IPS-15b (cell line): Measurements from ENCODE around the gene FAM131A.

Experiments used
- H3K27me3 ChIP-seq: one replicate; pipeline ENCODE4 v1.6.1; 2013; ENCODE audit warnings: low read length; ENCODE audit not compliant: control insufficient read depth, insufficient read depth
- H3K36me3 ChIP-seq: one replicate; pipeline ENCODE4 v1.6.1; 2013; ENCODE audit warnings: low read length; ENCODE audit not compliant: control insufficient read depth, insufficient read depth
- H3K4me1 ChIP-seq: one replicate; pipeline ENCODE4 v1.6.1; 2013; ENCODE audit warnings: mild to moderate bottlenecking, low read length; ENCODE audit not compliant: control insufficient read depth, insufficient read depth
- H3K4me3 ChIP-seq: one replicate; pipeline ENCODE4 v1.5.1; 2013; ENCODE audit warnings: low read depth, low read length
- H3K9ac ChIP-seq: one replicate; pipeline ENCODE4 v1.6.1; 2013; ENCODE audit warnings: low read depth, mild to moderate bottlenecking, low read length
- H3K9me3 ChIP-seq: one replicate; pipeline ENCODE4 v1.6.1; 2013; ENCODE audit warnings: mild to moderate bottlenecking, low read length; ENCODE audit not compliant: control insufficient read depth, insufficient read depth

The FAM131A gene

DNA sequence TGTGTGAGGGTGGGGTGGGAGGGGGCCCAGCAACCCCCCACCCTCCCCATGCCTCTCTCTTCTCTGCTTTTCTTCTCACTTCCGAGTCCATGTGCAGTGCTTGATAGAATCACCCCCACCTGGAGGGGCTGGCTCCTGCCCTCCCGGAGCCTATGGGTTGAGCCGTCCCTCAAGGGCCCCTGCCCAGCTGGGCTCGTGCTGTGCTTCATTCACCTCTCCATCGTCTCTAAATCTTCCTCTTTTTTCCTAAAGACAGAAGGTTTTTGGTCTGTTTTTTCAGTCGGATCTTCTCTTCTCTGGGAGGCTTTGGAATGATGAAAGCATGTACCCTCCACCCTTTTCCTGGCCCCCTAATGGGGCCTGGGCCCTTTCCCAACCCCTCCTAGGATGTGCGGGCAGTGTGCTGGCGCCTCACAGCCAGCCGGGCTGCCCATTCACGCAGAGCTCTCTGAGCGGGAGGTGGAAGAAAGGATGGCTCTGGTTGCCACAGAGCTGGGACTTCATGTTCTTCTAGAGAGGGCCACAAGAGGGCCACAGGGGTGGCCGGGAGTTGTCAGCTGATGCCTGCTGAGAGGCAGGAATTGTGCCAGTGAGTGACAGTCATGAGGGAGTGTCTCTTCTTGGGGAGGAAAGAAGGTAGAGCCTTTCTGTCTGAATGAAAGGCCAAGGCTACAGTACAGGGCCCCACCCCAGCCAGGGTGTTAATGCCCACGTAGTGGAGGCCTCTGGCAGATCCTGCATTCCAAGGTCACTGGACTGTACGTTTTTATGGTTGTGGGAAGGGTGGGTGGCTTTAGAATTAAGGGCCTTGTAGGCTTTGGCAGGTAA lies 8.1 kb downstream of the FAM131A start:
- Histone ChIP-seq H3K9ac (no peak overlapping the region), H3K27me3 (no peaks in the 10 kb centered on the region), H3K9me3 (no peaks in the 10 kb centered on the region), H3K4me1 (peaks cover 2% of the 10 kb centered on the region), H3K36me3 (peaks cover 12% of the 10 kb centered on the region), H3K4me3 (no peak overlapping the region)

DNA sequence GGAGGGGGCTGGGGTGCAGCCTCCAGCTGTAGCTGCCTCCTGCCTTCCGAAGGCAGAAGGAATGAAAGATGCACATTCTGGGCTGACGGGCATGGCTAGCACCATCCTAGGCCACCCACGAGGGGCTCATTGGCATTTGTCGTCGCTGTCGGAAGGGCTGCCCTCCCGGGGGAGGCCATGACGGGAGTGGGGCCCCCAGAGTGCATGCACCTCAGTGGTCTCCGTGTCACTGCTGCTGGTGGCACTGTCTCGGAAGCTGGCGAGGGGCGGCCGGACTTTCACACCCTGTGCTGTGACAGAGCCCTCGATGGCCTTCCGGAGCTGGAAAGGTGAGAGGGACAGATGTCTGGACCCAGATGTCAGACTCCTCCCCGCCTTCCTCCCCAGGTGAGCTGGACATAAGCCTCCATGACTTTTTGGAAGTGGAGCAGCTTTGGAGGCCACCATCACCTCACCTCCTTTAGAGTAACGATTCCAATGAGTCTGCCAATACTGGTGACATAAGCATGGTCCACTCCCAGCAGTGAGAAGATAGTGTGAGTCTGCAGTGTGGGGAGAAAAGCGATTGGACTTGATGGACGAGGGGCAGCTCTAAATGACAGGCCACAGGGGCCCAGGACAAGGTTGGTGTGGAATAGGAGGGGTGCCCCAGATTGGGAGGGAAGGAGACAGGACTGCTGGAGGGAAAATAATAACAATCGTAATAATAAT lies 9.2 kb downstream of the FAM131A start:
- no peaks in the 10 kb centered on the region for H3K27me3 ChIP-seq
- no peak overlapping the region for H3K9ac ChIP-seq
- H3K4me3 ChIP-seq: no peak overlapping the region
- no peaks in the 10 kb centered on the region for H3K9me3 ChIP-seq
- peaks cover 2% of the 10 kb centered on the region for H3K4me1 ChIP-seq
- peaks cover 8% of the 10 kb centered on the region for H3K36me3 ChIP-seq

DNA sequence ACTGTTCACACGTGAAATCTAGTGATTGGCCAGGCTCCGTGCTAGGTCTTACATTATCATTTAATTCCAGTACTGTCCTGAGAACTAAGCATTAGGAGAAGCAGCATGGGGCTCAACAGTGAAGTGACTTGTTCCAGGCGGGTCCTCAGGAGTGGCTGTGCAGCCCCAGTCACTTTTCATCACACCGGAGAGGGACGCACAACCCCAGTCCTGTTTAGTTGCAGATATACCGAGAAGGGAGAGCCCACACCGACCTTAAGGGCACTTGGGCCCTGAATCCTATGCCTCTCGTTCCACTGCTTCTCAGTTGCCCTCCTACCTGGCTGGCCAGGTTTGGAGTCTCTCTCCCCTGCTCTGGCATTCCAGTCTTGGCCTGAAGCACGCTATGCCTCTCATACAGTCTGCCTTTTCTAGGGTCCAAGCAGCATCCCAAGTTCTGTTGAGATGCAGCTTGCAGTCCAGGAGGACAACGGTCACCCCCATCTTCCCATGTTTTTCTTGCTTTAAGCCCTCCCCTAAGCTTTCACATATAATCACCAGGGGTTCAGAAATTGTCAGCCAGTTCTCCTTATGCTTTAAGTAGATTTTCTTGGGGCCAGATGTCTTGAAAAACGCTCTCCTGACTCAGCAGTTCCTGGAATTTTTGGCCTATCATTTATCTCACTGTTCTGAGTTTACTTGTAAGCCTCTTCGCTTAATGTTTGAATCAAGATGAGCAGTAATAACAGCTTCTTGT lies 10.1 kb downstream of the FAM131A start:
- Histone ChIP-seq H3K4me1 (peaks cover 2% of the 10 kb centered on the region), H3K27me3 (no peaks in the 10 kb centered on the region), H3K36me3 (peaks cover 11% of the 10 kb centered on the region), H3K9ac (no peak overlapping the region), H3K9me3 (no peaks in the 10 kb centered on the region), H3K4me3 (no peak overlapping the region)

DNA sequence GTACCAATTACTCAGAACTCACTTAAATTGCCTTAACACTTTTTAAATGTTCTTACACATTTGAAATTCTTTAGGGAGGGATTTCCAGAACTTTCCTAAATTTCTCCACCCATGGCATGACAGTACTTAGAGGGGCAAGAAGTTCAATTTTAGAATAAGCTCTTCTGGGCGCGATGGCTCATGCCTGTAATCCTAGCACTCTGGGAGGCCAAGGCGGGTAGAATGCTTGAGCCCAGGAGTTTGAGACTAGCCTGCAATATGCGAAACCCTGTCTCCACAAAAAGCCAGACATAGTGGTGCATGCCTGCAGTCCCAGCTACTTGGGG lies 10.6 kb downstream of the FAM131A start:
- Histone ChIP-seq H3K4me1 (peaks cover 2% of the 10 kb centered on the region), H3K9ac (no peak overlapping the region), H3K4me3 (no peak overlapping the region), H3K27me3 (no peaks in the 10 kb centered on the region), H3K36me3 (peaks cover 11% of the 10 kb centered on the region), H3K9me3 (no peaks in the 10 kb centered on the region)

DNA sequence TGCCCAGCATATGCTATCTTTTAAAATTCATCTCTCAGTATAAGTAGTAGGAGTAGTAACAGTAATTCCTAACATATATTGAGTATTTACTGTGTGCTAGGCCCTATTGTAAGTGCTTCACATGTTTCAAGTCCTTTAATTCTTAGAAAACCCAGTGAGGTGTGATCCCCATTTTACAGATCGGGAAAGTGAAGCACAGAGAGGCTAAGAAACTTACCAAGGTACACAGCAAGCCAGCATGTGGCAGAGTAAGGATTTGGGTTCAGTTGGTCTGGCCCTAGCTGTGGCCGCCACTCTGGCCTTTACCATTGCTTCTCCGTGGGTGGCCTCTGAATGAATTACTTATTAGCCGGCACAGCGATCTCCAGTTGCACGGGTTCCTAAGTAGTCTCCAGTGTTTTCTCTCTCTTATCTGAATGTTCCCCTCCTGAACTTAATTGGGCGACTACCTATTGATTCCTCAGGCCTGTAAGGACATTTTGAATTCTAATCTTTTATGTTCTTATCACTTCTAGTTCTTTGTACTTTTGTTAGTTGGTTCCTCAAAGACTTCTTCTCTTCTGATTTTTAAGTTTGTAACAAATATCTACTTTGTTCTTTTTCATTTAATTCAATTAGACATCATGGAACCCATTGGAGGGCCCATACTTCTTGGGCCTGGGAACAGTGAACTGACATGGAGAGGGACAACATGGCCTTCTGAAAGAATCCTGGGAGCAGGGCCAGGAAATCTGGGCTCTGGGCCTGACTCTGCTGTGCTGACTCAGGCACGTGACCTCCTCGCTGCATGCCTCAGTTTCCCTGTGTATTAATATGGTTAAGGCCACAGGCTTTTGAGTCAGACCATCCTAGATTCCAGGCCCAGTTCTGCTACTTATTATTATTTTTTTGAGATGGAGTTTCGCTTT lies 12.4 kb downstream of the FAM131A start:
- Histone ChIP-seq H3K9ac (no peak overlapping the region), H3K9me3 (no peaks in the 10 kb centered on the region), H3K4me1 (peaks cover 3% of the 10 kb centered on the region), H3K27me3 (no peaks in the 10 kb centered on the region), H3K36me3 (peaks cover 17% of the 10 kb centered on the region), H3K4me3 (no peak overlapping the region)

DNA sequence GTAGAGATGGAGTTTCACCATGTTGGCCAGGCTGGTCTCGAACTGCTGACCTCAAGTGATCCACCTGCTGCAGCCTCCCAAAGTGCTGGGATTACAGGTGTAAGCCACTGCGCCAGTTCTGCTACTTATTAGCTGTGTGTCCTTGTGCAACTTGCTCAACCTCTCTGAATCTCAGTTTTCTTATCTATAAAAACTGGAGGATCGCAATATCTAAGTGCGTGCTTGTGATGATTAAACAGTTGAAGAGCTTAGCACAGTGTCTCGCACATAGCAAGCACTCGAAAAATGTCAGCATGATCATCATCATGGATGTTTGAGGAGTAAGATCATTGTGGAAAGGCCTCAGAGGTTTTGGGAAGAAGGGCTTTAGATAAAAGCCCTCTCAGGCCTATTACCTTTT lies 13.2 kb downstream of the FAM131A start:
- Histone ChIP-seq H3K36me3 (peaks cover 16% of the 10 kb centered on the region), H3K27me3 (no peaks in the 10 kb centered on the region), H3K4me1 (peaks cover 5% of the 10 kb centered on the region), H3K9ac (no peak overlapping the region), H3K4me3 (no peak overlapping the region), H3K9me3 (no peaks in the 10 kb centered on the region)

DNA sequence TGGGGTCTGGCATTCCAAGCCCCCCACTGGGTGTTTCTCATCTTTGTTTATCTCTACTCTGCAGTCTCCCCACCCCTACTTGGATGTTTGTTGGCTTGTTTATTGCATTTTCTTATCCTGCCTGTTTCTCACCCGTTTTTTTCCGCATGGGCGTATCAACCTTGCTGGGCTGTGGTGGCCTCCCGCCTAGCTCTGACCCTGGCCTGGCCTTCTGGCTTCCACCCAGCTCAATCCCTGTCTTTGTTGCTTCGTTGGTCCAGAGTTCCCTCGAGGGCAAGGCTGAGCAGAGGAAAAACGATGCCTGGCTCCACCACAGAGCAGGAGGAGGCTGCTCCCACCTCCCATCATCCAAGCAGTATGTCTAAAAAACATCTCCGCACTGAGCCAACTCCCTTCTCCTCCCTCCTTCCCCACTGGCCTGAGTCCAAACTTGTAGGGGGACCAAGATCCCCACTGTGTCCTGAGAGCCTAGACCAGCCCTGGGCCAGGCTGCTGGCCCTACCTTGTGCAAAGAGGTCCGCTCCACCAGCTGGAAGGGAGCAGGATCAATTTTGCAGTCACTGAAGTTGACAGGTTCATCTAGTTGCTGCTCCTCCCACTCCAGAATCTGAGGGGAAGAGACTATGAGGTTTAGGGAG lies 14.2 kb downstream of the FAM131A start:
- Histone ChIP-seq H3K36me3 (peaks cover 16% of the 10 kb centered on the region), H3K27me3 (no peaks in the 10 kb centered on the region), H3K9ac (no peak overlapping the region), H3K4me3 (no peak overlapping the region), H3K9me3 (no peaks in the 10 kb centered on the region), H3K4me1 (peaks cover 2% of the 10 kb centered on the region)

GRCh38 chr3:184352149-184352785 lies 14.9 kb downstream of the FAM131A start:
- Histone ChIP-seq H3K4me1 (peaks cover 2% of the 10 kb centered on the region), H3K9ac (no peak overlapping the region), H3K9me3 (no peaks in the 10 kb centered on the region), H3K27me3 (no peaks in the 10 kb centered on the region), H3K36me3 (peaks cover 22% of the 10 kb centered on the region), H3K4me3 (no peak overlapping the region)

DNA sequence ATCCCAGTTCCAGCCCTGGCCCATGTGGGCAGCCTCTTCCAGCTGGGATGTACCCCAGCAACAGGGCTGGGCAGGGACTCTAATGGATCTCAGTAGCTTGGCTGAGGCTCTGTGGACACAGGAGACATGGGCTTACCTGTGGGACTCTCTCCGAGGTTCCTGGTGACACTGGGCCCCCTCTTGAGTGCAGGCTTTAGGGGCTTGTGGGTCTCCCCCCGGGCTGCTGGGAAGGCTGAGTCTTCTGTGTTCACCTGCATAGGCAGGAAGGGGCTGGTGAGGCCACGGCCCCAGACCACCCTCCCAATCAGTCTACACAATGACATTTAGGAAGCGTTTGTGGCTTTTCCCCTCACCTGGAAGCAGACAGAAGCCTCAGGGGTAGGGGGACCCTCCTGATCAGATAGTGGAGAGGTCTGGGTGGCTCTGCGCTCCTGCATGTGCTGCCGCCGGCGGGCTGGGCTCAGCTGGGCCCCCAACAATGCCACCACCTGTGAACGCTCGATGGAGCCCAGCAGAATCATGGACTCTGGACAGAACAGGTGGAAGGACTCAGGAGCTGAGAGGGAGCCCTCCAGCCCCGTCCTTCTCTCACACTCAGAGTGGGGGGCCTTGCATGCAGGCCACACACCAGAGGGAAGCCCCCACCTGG lies 15.6 kb downstream of the FAM131A start:
- peaks cover 3% of the 10 kb centered on the region for H3K27me3 ChIP-seq
- no peak overlapping the region for H3K9ac ChIP-seq
- no peak overlapping the region for H3K4me3 ChIP-seq
- peaks cover 2% of the 10 kb centered on the region for H3K4me1 ChIP-seq
- H3K36me3 ChIP-seq: peaks cover 22% of the 10 kb centered on the region
- H3K9me3 ChIP-seq: no peaks in the 10 kb centered on the region

DNA sequence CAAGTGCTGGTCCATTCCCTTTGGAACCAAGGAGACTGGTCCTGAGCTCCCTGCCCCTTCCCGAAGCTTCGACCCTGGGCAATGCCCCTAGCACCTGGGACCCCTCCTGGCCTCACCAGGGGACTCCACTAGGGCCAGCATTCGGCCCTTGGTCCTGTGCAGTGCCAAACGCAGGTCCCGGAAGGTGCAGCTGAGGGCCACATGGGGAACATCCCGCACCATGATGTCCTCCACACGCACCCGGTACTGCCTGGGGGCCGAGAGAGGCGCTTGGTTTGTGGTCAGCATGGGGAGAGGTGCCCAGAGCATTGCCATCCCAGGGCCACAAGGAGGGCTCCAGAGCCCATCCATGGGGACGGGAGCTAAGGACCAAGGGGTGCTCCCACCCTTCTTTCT lies 16.1 kb downstream of the FAM131A start:
- Histone ChIP-seq H3K27me3 (peaks cover 8% of the 10 kb centered on the region), H3K9ac (no peak overlapping the region), H3K4me1 (peaks cover 2% of the 10 kb centered on the region), H3K36me3 (peaks cover 25% of the 10 kb centered on the region), H3K9me3 (no peaks in the 10 kb centered on the region), H3K4me3 (no peak overlapping the region)
